K562 (cell line): ENCODE data around the gene TGFBR3L. TPM values are rescaled to one million over a fixed set of nuclear protein-coding genes. Genes with fewer than 3 reads are reported as not detected.

Experiments used
- BCLAF1 ChIP-seq, 2 experiments: fragments of 450-650 bp in 1 of 2; IDR thresholded peaks; 2 replicates each; pipeline ENCODE4 v1.6.1; 2011 to 2017; ENCODE audit warnings: low read depth in 2 of 2, antibody characterized with exemption in 1 of 2, borderline replicate concordance in 1 of 2, low read length in 1 of 2, mild to moderate bottlenecking in 1 of 2, mixed read lengths in 1 of 2; ENCODE audit not compliant: control insufficient read depth in 1 of 2
- CREB3 ChIP-seq: fragments of 450-650 bp; conservative IDR thresholded peaks from 2 replicates; pipeline ENCODE4 v1.6.1; 2016; ENCODE audit warnings: missing genetic modification characterization, low read depth, mild to moderate bottlenecking, missing compliant biosample characterization, moderate library complexity
- FUS ChIP-seq: fragments of 200-400 bp; formaldehyde crosslinking; optimal IDR thresholded peaks from 2 replicates; pipeline ENCODE3; 2017; ENCODE audit warnings: low read depth, low read length
- HDAC3 ChIP-seq: fragments of 450-650 bp; IDR thresholded peaks from 2 replicates; pipeline ENCODE4 v1.6.1; 2018; ENCODE audit warnings: borderline replicate concordance, mild to moderate bottlenecking, moderate library complexity; ENCODE audit not compliant: partially characterized antibody
- IFI16 ChIP-seq: fragments of 250-450 bp; sonication (Bioruptor Pico); IDR thresholded peaks from 2 replicates; pipeline ENCODE4 v2.1.2; 2022; ENCODE audit warnings: mild to moderate bottlenecking, inconsistent platforms
- KLF1 ChIP-seq: fragments of 450-650 bp; IDR thresholded peaks from 2 replicates; pipeline ENCODE4 v1.6.1; 2016; ENCODE audit warnings: missing genetic modification characterization, missing compliant biosample characterization
- MBD2 ChIP-seq: sonication (generic); IDR thresholded peaks from 2 replicates; pipeline ENCODE4 v1.6.1; 2016; ENCODE audit warnings: low read depth, borderline replicate concordance
- NCOA1 ChIP-seq: fragments of 450-650 bp; IDR thresholded peaks from 2 replicates; pipeline ENCODE4 v1.6.1; 2016; ENCODE audit warnings: low read depth
- NFYB ChIP-seq: IDR thresholded peaks from 2 replicates; pipeline ENCODE4 v1.6.1; 2011; ENCODE audit warnings: mild to moderate bottlenecking, moderate library complexity; ENCODE audit not compliant: insufficient read length; ENCODE audit errors: extremely low read depth
- PREB ChIP-seq: sonication (generic); formaldehyde crosslinking; IDR thresholded peaks from 2 replicates; pipeline ENCODE4 v1.8.1; 2023; ENCODE audit warnings: mild to moderate bottlenecking, missing genetic modification reagents
- USF1 ChIP-seq: sonication (generic); formaldehyde crosslinking; IDR thresholded peaks from 2 replicates; pipeline ENCODE4 v1.9.0; 2022; ENCODE audit warnings: mild to moderate bottlenecking, missing genetic modification reagents
- ZNF134 ChIP-seq: fragments of 250-450 bp; sonication (Bioruptor Pico); conservative IDR thresholded peaks from 2 replicates; pipeline ENCODE4 v1.4.0; 2020
- ZNF316 ChIP-seq: fragments of 450-650 bp; IDR thresholded peaks from 2 replicates; pipeline ENCODE4 v1.6.1; 2016
- ZNF584 ChIP-seq: fragments of 200-800 bp; sonication (Bioruptor generic); IDR thresholded peaks from 2 replicates; pipeline ENCODE4 v1.6.1; 2016; ENCODE audit warnings: low read depth, mild to moderate bottlenecking, missing genetic modification characterization, missing compliant biosample characterization
- ZNF609 ChIP-seq: sonication (generic); formaldehyde crosslinking; IDR thresholded peaks from 2 replicates; pipeline ENCODE4 v1.8.1; 2023; ENCODE audit warnings: missing genetic modification reagents, mild to moderate bottlenecking, borderline replicate concordance
- polyA plus RNA-seq, 8 experiments: library from polyadenylated mRNA; depleted of rRNA in 4 of 8; stranded (reverse) in 5 of 8; unstranded in 3 of 8; fragments of >200 nt; fragmentation: Nextera tagmentation in 2 of 8; fragmentation: Illumina TruSeq in 1 of 8; extraction: Ambion mirVana in 2 of 8; extraction: Trizol in 1 of 8; gene quantifications; 2 replicates each; pipeline versions ENCODE4 v1.2.1 to v1.2.3, GENCODE V29; 2011 to 2014; ENCODE audit warnings: inconsistent platforms in 1 of 8, missing spikeins in 1 of 8
- total RNA-seq, 7 experiments: library from RNA; depleted of rRNA in 6 of 7; stranded (reverse); fragments of >200 nt in 6 of 7; fragmentation: Illumina TruSeq in 2 of 7; extraction: Trizol in 2 of 7; gene quantifications; 2 replicates each; pipeline versions ENCODE4 v1.2.1 to v1.2.3, GENCODE V29; 2011 to 2021; ENCODE audit warnings: low replicate concordance in 1 of 7

TGFBR3L gene
- total and polyA plus RNA-seq, 9 of the 15 experiments (the other 6 are each of a cell fraction or from before 2014, with no cell fraction given), result not detected

- TF ChIP-seq USF1 (peak; percentile 62; the same call in 1 of the 2 replicates), CREB3 (0 out of 2 replicates have a peak, but pooled peaks have one; percentile 53), PREB (CRISPR knock-in tag) (no peak), ZNF316 (no peak), ZNF134 (CRISPR knock-in tag) (no peak), NCOA1 (no peak), IFI16 (CRISPR knock-in tag) (no peak), HDAC3 (no peak), ZNF584 (no peak), BCLAF1 (IDR thresholded peaks at IDR 0.05; ENCODE audit: borderline replicate concordance in 1 of 2, control insufficient read depth in 1 of 2, low read depth in 2 of 2, low read length in 1 of 2) (no peak), FUS (no peak), MBD2 (peak; percentile 54), KLF1 (tag) (peak; percentile 33; the same call in 1 of the 2 replicates), NFYB (no peak), ZNF609 (no peak)
These were observed 11.2 kb upstream of the TGFBR3L start, which contains the start of gene MAP2K7 (continued) for GRCh38 chr19:7903244-7904073.
